Activated CD4-positive, alpha-beta T cell treated with anti-CD3 and anti-CD28 coated beads, Interleukin-2, Interleukin-6, amounts not matched to agents 100 ng/mL and 50 ng/mL, durations not matched to agents 16 hours and 8 hours (primary cell): ENCODE data around the gene GCGR.

Source experiments
- DNase-seq: peaks from one replicate; pipeline ENCODE4 v3.0.0-alpha.2; 2020

Gene GCGR

GRCh38 chr17:81852237-81852636 lies 48.3 kb downstream of the GCGR start:
- no peak for DNase-seq

- DNase-seq: no peak
Measured at GRCh38 chr17:81854974-81855774, 51.2 kb downstream of the GCGR start.

- no peak for DNase-seq
Measured at GRCh38 chr17:81858170-81858966, 54.4 kb downstream of the GCGR start.

- no peak for DNase-seq
Measured at GRCh38 chr17:81858967-81859905, 55.3 kb downstream of the GCGR start.

GRCh38 chr17:81859906-81860755 lies 56.2 kb downstream of the GCGR start, which contains the start of gene P4HB:
Gene P4HB (minus strand): TSS chr17:81860535. CDS start chr17:81860471, 64 bp downstream.
- peak; percentile 19 for DNase-seq

- DNase-seq: peak; percentile 100
Measured at GRCh38 chr17:81860756-81861568, 57.0 kb downstream of the GCGR start.

- DNase-seq: no peak
Measured at GRCh38 chr17:81863123-81863675, 59.2 kb downstream of the GCGR start.
